GM19395 (cell line): ENCODE measurements around the gene STARD10.

Experiments used
- ATAC-seq: cut with Tn5 transposase; IDR thresholded peaks from one replicate; pipeline ENCODE4 v1.9.1; 2021; ENCODE audit warnings: mild to moderate bottlenecking, moderate library complexity; ENCODE audit not compliant: unreplicated experiment

The STARD10 gene

DNA sequence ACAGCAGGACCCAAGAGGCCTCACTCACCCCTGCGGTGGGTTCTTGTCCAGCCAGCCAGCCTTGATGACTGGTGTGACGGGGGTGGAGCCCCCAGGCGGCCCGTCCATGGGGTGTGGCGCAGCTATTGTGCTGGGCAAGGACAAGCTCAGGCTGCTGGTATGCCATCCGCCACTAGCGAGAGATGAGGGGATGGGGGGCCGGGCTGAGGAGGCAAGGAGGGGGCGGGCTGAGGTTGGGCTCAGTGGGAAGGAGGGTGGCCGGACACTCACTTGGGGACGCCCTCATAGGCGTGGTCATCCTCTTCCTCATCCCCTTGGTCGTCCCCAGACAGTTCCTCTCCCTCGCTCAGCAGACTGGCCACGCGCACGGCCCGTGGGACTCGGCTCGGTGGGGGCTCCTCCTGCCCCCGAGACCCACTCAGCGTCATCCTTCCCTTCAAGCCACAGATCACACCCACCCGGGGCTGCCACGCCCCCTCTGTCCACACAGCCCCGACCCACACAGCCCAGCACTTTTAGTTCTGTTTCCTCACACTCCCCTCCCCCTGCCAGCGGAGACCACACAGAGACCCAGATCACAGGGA is 81.6 kb downstream of the STARD10 start:
- no peak for ATAC-seq

DNA sequence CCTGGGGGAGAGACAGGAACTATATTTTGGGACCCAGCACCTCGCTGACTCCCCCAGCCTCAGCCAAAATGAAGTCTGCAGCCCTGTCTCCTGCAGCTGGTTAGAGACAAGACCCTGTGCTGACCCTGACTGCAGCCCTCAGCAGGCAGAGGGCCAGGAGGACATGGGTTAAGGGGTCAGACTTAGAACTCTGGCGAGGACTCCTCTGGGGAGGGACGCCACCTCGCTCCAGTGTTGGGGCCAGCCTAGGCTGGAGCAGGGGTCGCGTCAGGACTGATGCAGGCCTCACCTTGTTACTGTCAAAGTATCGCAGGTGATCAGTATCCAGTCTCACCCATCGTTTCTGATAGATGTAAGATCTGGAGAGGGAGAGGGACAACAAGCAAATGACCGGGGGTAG is 82.7 kb downstream of the STARD10 start:
- ATAC-seq: no peak

DNA sequence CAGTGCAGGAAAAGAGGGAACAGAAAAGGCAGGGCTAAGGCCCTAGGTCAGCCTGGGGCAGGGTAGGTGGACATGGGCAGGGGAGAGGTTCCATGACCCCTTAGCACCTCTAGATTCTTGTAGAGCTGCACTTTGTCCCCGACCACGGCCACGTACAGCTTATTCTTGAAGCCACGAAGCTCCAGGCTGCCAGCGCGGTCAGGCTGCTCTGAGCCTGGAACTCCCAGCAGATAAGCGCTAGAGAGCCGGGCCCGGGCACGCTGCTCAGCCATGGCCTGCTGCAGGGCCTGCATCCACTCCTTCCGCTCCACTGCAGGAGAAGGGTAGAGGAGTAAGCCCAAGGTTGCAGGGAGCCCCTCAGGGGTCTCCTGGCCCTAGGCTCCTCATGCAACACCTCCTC is 83.6 kb downstream of the STARD10 start:
- no peak for ATAC-seq

DNA sequence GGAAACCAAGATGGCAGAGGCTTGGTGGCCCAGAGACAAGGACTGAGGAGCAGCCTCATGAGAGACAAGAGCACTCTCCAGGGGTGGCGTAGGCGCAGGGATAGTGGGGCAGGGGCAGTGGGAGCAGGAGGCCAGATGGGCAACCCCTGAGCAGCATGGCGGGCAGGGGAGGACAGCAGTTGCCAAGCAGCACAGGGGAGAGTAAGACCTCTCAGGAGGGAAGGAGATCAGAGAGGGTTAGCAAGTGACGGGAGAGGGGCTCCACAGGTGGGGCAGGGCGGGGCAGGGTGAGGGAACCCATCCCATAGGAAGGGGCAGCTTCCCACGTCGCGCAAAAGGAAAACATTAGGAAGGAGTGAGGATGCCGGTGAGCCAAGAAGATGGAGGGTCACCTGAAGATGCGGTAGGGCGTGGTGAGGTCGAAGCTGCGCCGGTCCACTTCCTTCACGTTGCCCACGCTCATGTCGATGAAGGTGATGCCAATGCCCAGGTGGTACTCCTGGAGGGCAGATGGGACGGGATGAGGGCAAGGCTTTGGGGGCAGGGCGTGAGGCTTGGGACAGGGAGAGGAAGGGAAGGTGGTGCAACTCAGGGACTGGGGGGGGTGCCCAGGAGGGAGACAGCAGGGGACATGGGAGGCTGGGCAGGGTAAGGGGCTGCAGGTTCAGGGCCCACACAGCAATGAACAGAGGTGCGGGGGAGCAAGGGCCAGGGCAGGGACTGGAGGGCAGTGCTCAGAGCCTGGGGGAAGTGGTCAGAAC is 84.2 kb downstream of the STARD10 start:
- ATAC-seq: no peak

DNA sequence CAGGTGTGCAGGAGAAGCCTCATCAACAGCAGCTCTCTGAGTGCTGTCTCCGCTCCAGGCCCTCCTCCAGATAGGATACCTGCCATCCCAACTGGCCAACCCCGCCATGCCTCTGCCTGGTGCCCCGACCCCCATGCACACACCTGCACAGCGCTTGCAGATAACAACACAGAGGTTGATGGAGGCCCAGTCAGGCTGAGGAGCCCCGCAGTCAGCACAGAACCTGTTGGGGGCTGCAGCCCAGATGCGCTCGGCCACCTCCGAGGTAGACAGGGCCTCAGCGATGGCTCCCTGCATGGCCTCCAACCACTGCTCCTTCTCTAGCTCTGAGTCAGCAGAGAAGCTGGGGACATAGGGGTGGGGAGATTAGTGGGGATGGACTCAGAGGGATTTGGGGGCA is 86.8 kb downstream of the STARD10 start:
- ATAC-seq: no peak

DNA sequence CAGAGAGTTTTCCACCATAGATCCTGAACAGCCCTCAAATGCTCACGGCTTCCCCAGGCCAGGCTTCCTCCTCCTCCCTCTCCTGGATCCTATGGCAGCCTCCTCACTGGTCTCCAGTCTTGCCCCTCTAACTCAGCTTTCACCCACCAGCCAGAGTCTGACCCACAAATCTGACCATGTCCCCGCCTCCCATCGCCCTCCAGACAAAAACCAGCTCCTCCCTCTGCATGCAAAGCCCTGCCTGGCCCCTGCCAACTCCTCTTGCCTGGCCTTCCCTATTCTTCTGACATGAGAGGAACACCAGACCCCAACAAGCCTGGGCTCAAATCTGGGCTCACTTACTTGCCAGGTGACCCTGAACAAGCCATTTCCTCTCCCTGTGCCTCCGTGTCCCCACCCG is 87.3 kb downstream of the STARD10 start:
- ATAC-seq: no peak

DNA sequence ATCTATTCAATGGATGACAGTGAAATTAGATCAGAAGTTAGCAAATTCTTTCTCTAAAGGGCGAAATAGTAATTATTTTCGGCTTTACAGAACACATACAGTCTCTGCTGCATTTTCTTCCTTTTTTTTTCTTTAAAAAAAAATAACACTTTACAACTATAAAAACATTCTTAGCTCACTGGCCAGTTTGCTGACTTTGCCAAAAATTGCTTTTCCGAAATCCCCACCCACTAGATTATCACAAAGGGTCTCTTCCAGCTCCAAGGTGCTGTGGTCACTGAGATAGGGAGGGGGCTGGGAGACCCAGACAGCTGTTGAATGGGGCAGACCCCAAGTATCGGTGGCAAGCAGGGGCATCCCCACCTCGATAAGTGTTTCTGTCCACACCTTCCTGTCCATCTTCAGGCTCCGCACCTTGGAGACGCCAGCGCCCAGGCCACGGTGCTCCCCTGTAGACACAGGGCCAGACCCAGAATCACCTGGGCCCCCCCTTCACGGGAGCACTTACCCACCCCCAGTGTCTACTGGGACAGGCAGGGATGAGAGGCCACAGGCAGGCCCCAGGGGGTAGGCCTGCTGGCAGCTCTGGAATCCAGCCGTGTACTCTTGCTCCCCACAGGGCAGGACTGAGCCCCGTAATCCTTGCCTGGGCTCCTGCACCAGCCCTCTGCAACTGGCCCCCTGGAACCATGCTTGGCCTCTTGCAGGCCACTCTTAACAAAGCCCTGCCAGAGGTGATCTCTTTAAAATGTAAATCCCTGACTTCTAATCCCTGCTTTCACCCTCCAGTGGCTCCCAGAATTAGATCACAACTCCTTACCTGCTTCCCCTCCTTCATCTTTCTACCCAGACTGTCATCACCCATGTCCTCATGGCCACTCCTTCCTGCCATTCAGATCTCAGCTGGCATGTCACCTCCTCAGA is 88.1 kb downstream of the STARD10 start:
- ATAC-seq: no peak

DNA sequence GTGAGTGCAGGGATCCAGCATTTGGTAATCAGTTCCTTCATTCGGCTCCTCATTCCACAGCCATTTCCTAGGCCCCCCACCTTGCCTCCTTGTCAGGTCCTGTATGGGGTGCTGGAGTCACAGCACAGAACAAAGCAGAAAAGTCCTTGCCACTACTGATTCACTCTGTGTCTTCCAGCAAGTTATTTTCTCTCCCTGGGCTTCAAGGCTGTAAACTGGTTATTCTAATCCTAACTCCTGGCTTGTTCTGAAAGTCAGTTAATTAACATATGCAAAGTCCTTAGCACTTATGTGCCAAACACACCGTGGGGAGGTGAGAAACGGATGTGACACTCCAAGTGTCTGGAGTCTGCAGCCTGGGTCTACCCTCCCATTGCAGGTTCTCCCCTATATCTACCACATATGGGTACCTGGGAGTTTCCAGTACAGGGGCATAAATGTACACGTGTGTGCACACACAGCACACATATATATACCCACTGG is 89.0 kb downstream of the STARD10 start:
- ATAC-seq: no peak
